NCI-H1417 (cell line): ENCODE data around the gene SLC35F2.

Experiments
- DNase-seq, 3 experiments: peaks; one replicate each; lab custom pipeline; 2025; lab: John Stamatoyannopoulos, UW

SLC35F2 gene

DNA sequence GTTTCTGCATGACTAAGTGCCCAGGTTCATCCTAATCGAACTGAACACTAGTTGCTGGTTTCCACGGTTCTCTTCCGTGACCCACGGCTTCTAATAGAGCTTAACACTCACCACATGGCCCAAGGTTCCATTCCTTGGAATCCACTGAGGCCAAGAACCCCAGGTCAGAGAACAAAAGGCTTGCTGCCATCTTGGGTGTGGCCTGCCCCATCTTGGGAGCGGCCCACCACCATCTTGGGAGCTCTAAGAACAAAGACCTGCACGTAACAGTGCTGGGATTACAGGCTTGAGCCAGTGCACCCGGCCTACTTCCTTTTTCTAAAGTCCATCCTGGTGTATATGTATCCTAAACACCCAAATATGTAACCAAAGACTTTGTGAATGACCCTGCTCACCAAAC is 68.8 kb downstream of the SLC35F2 start:
- DNase-seq: no peak

DNA sequence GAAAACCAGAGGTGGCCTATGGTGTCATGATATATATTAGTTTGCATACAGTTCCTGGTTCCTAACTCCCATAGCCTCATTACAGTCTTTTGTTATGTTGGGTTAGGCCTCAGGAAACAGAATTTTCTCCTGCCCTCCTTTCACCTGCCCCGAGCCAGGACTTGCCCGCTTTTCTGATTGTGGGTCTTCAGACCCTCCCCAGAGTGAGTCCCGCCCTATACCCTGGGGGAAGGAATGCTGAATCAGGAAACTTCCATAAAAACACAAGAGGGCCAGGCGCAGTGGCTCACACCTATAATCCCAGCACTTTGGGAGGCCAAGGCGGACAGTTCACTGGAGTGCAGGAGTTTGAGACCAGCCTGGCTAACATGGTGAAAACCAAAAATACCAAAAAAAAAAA is 70.9 kb downstream of the SLC35F2 start:
- DNase-seq: no peak

DNA sequence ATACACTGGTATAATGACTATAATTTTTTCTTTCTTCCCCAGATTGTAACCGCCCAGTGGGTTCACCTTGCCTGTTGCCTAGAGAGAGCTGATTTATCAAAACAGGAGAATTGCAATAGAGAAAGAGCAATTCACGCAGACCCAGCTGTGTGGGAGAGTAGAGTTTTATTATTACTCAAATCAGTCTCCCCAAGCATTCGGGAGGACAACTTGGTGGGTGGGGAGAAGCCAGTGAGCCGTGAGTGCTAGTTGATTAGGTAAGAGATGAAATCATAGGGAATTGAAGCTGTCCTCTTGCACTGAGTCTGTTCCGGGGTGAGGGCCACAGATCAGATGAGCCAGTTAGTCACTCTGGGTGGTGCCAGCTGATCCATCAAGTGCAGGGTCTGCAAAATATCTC is 73.2 kb downstream of the SLC35F2 start:
- no peak for DNase-seq

DNA sequence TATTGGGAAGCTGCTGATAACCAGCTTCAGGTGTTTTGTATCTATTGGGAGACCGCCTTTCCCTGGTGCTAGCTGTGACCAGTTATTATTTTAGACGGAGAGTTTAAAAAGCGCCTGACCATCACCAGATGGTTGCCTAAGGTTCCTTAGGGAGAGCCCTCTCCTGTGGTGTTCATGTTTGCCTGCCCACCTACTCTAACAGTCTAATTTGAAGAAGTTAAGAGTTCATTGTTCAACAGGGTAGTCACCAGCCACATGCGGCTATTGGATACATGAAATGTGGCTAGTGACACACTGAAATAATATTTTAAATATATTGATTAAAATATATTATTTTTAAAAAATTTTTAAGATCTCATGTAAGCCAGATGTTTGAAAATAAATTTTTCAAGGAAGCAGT is 75.5 kb downstream of the SLC35F2 start:
- DNase-seq: no peak

DNA sequence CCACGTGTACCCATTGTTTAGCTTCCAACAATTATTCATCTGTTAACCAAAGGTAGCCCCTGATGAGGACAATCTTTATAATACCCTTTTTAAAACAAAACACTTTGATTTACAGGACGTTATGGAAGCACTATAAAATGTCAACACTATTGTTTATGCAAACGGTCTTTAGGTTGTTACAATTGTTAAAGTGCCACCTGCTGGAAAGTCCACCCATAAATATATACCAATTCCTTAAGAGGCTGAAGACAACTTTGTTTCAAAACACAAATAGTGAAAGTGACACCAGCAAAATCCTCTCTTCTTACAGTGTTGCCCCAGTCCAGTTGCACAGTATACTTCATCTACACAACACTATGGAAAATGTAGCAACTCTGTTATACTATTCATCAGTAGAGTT is 77.8 kb downstream of the SLC35F2 start:
- DNase-seq: peak in 1 of 3 experiments; percentile 17

DNA sequence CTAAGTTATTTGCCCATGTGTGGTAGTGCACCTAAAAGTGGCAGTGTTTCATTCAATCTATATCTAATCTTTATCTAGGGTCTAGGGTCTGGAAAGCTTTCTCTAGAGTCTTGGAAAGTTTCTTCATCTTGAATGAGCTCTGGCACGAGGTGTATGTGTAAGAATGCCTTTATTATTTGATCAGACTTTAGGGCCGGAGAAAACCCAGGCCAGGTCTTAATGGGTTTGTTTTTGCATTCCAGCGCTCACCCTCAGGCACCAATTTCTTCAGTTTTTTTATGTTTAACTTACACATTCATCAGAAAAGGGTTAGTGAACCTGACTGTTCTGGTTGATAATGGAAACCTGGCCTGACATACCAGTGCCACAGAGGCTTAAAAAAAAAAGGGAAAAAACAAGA is 78.5 kb downstream of the SLC35F2 start:
- DNase-seq: no peak

DNA sequence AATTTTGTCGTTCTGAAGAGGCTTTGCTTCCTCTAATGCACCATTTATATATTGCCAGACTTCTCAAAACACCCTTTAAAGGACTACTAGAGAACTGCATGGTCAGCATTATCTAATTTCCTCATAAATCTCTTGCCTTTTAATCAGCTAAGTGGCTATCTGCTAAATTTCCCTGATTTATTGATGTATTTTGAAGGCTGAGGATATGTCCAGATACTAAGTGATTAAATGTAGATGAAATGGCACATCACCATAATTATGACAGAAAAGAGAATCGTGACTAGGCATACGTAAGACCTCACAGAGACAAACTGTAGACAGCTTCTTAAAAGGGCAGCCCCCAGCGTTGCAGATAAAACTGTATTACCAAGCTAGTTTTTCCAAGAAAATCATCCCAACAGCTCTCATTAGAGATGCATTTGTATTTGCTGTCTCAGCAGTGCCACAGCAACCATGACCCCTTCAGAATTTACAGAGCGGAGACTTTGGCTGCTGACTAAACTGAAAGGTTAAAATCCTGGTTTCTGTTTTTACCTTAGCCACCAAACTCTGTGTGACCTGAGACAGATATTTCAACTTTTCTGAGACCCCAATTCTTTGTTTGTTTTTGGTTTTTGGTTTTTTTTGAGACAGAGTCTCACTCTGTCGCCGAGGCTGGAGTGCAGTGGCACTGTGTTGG is 79.6 kb downstream of the SLC35F2 start:
- peak in 1 of 3 experiments; percentile 64 for DNase-seq

DNA sequence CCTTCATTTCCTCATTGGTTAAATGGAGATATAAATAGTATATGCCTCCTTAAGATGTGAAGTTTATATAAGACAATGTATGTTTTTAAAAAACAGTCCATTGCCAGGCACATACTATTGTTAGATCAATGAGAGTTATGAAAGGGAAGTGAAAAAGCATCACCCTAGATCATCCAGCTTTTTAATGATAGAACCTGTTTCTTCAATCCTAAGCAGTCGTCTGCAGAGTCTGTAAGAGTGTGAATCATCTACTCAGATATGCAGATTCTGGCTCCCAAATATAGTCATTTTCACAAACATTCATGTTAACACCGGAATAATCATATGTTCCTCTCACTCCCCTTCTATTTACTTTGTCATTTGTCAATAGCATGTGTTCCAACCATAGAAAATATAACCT is 81.5 kb downstream of the SLC35F2 start:
- DNase-seq: no peak

DNA sequence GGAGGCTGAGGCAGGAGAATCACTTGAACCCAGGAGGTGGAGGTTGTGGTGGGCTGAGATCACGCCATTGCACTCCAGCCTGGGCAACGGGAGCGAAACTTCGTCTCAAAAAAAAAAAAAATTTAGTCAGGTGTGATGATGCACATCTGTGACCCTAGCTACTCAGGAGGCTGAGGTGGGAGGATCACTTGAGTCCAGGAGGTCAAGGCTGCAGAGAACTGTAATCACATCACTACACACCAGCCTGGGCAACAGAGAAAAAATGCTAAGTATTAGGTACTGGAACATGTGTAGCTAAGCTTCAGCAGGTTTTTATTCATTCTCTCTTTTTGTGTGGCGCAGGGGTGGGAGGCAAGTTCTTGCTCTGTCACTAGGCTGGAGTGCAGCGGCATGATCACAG is 82.5 kb downstream of the SLC35F2 start:
- no peak for DNase-seq

DNA sequence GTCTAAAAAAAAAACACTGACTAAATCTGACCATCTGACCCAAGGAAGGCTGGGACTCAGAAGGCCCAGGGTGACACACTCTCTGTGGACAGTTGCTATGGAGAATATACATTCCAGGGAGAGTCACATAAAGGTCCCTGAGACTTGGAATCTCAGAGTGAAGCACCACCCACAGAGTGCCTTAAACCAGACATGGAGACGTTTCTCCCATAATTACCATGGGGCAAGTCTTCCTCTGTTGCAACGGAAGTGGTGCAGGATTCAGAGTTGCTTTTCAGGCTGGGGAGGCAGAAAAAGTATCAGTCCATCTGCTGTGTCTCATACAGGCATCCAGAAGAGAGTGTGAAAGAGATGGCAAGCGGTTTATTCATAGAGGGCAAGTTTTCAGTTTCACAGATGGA is 88.0 kb downstream of the SLC35F2 start:
- no peak for DNase-seq

DNA sequence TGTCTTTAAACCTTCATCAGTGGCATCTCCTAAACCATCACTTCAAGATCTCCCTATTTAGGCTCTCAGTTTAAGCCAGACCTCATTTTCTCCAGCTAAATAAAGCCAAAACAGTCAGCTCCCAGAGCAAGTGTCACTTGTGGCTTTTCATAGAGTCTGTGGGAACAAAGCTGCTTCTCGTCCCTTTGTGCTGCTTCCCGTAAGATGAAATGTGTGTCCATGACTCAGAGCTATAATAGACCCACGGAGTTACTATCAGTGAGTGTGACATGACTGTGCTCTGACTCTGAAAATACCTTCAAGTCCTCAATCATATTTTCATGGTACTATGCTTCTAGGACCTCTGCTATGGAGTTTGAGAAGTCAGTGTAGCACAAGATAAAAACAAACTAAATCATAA is 89.4 kb downstream of the SLC35F2 start:
- DNase-seq: no peak

DNA sequence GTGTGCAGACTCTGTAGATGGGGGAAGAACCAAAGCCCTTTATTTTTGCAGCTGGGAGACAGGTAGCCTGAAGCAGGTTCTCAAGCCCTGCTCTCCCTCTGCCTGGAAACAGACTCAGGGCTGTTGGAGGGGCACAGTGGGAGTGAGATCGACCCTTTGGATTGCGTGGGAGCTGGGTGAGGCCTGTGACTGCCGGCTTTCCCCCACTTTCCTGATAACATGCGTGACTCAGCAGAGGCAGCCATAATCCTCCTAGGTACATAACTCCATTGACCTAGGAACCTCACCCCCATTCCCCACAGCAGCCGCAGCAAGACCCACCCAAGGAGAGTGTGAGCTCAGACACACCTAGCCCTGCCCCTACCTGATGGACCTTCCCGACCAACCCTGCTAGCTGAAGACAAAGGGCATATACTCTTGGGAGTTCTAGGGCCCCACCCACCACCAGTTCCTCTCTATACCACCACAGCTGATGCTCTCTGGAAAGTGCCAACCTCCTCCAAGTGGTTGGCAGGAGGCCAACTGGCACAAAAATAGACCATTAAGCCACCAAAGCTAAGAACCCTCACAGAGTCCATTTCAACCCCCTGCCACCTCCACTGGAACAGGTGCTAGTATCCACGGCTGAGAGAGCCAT is 99.8 kb downstream of the SLC35F2 start:
- peak; percentile 32 to 79 (median 70) for DNase-seq

DNA sequence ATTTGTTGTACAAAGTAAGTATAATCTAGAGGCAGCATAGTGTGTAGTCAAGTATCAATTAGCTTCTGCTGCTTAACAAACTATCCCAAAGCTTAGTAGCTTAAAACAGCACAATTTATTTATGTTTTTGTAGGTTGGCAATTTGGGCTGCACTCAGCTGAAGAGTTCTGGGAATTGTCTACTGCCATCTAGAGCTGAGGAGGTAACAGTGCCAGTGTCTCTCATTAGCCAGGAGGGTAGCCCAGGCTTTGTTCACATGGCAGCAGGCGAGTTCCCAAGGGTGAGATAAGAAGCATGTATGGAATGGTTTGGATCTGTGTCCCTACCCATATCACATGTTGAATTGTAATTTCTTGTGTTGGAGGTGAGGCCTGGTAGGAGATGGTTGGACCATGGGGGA is 100.9 kb downstream of the SLC35F2 start:
- DNase-seq: no peak

DNA sequence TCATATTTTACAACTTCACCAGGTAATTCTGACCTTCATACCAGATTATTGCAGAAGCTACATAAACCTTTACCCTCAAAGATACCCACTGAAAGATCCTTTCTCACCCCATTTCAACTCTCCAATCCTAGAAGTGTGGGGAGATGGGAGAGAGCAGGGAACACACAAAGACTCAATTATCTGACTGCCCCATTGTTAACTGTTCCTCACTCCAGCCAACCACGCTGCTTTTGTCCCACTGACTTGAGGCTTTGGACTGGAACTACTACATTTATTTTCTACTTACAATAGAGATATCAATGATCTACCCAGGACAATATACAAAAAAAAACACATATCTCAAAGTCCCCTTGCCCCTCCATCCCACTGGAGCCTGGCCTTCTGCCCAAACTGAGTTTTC is 102.0 kb downstream of the SLC35F2 start:
- no peak for DNase-seq

DNA sequence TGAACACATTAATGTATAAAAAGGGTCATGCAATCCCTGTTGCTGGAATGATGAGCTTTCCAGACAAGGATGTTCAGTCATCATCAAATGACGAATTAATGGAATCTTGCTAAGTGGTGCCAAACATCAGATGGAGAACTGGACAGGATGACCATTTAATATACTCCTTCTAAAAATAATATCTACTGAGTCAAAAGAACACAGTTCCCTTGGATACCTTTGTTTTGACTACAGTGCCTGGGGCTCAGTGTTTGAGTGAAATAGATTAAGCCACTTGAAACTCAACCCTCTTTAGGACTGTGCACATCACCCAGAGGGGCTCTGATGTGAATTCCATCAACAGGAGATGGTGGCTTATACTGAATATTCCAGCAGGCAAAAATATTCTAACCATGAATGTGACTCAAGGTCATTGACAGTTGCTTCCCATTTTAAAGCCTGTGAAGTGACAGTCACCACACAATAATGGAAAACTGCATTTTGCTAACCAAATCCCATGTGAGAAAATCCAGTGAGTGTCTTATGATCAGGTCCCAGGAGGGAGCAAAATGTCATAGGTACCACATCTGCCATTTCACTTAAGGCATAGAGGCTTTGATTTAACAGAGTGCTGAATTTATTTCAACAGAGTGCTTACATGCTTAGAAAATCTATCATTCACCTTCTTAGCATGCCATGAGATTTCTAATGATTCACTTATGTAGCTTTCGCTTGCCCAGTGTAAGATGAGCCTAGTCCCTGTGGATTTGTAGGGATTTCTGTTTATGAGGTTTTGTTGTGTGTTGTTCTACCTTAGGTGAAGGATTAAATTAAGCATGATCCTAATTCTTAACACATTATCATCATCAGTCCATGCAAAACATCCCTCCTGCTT is 105.4 kb downstream of the SLC35F2 start:
- peak in 1 of 3 experiments; percentile 35 for DNase-seq

DNA sequence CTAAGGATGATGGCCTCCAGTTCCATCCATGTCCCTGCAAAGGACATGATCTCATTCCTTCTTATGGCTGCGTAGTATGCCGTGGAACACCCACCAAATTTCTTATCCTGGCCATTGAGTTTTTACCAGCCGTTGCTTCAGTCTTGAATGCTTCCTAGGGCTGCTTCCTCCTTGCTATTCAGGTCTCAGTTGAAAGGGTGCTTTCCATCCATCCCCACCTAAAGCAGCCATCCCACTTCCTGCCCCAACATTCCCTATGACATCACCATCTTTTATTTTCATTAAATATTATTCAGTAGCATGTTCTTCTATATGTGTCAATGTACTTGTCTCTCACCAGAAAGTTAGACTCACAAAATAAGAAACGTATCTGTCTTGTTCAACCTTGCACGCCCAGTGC is 106.1 kb downstream of the SLC35F2 start:
- no peak for DNase-seq

DNA sequence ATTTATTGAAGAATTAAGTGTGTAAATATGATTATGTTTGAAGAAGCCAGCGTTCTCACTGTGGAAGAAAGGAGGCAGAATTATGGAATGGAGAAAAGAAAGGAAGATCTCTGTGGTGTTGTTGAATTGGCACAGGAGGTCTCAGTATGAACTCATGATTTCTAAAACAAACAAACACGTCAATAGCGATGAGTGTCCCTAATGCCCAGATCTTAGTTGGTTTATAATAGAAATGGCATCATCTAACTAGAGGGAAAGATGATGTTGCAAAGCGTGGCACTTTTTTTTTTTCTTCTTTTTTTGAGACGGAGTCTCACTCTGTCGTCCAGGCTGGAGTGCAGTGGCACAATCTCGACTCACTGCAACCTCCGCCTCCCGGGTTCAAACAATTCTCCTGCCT is 107.5 kb downstream of the SLC35F2 start:
- no peak for DNase-seq

DNA sequence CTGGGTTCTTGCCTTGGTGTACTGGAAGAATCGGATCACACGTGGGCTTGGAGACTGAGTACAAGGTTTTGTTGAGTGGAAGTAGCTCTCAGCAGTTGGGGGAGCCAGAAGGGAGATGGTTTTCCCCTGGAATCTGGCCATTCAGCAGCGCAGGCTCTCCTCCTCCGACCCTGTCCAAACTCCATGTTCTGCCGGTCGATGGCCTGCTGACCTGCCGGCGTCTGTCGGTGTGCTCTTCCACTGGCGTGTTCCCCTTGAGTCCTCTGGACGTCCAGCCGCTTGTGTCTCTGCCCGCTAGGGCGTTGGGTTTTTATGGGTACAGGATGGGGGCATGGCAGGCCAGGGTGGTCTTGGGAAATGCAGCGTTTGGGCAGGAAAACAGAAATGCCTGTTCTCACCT is 108.3 kb downstream of the SLC35F2 start:
- no peak for DNase-seq

DNA sequence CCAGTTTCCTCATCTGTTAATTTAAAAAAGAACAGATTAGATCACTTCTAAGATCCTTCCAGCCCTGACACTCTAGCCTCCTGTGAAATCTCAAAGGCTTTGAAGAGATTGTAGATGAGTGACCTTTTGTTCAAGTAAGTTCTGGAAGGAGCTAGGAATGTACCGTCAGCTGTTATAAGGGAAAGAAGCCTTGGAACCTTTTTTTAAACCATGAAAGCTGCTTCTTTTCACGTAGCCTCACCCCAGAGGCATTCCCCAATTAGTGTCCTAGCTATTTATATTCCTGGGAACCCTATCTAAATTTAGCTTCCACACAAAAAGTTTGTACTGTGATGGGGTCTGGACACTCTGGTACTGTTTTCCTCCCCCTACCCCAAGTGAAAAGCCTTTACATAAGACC is 111.0 kb downstream of the SLC35F2 start:
- no peak for DNase-seq

DNA sequence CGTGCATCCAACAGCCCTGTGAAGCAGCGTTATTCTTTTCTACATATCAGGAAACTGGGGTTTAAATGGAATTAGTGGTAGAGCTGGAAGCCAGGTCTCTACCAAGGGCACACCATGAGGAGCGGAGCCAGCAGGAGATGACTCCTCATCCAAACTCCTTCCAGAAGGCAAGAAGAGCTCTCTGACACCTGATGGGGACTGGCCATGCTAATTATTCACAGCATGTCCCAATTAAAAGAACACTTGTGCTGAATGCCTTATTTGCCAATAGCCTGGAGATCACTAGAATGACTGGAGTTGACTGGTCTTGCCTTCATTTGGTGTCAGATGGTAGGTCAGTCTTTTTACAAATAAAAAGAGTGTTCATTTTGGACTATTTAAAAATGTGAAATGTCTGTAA is 113.9 kb downstream of the SLC35F2 start:
- DNase-seq: peak in 1 of 3 experiments; percentile 30

DNA sequence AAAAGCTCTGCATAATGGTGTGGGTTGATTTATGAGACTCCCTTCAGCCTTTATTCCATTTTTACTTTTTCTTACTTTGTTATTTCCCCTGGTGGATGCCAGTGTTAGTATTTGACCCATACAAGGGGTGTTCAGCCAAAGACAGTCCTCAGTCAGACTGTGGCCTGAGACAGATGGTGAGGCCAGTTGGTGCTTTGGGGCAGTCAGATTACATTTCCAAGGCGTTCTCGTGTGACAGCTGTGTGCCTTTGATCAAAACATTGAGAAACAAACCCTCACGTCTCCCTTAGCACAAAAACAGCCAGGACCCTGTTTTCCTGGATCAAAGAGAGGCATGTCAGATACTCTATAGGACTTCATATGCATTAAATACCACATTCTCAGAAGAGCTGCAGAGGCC is 115.4 kb downstream of the SLC35F2 start:
- DNase-seq: no peak

DNA sequence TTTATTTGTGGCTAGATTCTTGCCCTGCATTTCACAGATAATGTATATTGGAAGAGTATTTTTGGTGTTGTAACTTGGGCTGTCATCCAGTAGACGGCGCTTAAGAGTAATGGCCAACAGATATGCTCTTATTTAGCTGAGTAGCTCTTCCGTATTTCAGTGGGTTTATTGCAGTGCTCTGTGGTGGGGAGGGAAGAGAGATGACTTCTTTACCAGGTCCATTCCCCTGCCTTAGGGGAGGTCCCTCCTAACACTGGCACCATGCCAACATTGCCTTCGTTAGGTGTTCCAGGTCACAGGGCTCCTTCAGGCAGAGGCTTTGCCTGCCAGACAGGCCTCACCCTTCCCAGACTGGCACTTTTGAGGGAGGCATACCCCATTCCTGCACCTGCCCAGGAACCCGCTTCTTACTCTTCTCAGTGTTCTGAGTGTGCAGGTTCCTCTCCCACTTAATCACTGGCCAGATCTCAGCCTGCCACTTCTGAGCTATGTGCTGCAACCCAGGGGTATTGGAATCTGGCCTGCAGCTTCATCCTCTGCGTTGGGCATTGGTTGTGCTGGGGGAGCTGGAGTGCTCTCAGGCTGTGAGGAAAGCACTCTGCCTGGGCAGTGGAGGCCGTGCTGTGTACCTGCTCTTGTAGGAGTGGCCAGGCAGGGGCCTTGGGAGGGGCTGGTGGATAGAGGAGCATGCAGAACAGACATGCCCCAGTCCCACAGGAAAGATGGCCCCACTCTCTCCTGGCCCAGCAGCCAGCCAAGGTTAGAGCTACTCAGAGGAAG is 117.4 kb downstream of the SLC35F2 start:
- peak in 1 of 3 experiments; percentile 23 for DNase-seq
